Kidney tubule cell (primary cell): ENCODE results near the gene RAB44.

Experiments used
- DNase-seq: peaks from one replicate; pipeline ENCODE4 v3.0.0-alpha.2; 2018; ENCODE audit warnings: low spot score

The RAB44 gene

DNA sequence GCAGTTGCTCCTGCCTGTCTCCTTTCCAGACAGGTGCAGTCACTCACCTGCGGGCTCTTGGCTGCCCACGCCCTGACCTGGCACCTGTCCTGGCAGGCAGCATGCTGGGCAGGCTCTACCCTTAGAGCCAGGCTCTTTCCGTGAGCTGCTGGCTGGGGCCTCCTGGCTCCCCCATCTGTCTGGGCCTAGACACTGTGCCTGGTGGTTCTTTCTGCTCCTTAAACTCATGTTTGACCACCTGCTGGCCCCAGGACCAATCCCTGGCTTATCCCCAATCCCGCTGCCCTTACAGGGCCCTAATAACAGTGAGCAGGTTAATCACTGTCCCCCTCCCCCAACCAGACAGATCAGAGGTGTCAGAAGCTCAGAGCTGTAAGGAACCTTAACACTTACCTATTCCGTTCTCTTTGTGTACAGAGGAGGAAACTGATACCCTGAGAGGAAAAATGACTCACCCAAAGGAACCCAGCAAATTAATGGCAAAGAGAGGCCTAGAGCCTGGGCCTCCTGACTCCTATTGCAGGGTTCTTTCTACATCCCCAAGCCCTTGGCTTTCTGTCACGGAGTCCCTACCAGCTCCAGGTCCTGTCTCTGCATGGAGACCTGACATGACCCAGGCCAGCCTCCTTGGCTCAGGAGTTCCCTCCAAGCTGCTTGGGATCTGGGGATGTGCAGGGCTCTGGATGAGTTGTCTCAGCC lies 54.7 kb downstream of the RAB44 start:
- DNase-seq, result peak; percentile 33

DNA sequence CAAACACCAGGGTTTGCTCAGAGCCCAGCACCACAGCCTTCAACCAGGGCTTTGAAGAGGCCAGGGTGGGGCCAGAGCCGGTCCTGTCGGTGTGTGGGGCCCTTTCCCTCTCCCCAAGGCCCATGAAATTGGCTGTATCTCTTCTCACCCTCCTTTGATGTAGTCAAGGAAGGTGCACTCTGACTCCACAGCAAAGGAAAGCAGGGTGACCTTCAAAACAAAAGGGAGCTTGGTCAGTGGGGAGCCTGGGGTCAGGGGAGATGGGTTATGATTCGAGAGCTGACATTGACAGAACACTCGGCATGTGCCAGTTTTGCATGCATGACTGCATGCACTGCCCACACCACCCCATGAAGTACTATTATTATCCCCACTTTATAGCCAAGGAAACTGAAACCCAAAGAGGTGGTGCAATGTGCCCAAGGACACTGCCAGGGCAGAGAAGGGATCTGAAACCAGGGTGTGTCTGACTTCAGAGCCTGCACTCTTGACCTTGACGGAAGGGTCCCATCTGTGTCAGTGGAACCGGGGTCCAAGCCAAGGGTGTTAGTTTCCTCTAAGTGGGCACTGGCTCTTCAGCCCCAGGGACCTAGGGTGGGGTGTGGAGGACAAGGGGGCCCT lies 55.4 kb downstream of the RAB44 start:
- peak; percentile 13 for DNase-seq

DNA sequence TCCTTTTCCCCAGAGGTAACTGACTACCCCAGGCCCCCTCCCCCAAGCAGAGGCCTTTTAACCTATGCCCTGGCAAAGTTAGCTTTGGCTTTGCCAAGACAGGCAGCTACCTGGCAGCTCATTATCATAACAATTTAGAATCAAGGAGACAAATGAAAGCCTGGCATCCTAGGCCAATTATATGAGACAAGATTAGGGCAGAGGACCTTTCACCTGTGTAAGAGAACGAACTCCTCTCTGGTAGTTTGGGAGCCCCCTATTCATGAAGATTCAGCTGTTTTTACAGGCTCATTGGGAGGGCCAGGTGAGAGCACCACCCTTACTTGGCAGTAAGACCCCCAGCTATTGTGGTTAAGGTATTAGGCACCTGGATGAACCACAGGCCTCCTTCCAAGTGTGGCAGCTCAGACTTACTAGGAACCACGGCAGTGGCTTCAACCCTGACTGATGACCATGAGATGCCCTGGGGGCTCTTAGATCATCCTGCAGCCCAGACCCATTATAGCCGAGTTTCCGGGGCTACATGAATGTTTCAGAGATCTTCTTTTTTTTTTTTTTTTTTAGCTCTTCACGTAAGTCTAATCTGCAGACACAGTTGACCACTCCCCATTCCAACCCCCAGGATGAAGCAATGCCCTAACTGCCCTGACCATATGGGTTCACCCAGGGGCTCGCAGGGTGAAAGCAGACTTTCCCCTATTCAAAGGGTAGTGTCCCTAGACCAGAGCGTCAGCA lies 56.2 kb downstream of the RAB44 start:
- DNase-seq, result peak; percentile 14

DNA sequence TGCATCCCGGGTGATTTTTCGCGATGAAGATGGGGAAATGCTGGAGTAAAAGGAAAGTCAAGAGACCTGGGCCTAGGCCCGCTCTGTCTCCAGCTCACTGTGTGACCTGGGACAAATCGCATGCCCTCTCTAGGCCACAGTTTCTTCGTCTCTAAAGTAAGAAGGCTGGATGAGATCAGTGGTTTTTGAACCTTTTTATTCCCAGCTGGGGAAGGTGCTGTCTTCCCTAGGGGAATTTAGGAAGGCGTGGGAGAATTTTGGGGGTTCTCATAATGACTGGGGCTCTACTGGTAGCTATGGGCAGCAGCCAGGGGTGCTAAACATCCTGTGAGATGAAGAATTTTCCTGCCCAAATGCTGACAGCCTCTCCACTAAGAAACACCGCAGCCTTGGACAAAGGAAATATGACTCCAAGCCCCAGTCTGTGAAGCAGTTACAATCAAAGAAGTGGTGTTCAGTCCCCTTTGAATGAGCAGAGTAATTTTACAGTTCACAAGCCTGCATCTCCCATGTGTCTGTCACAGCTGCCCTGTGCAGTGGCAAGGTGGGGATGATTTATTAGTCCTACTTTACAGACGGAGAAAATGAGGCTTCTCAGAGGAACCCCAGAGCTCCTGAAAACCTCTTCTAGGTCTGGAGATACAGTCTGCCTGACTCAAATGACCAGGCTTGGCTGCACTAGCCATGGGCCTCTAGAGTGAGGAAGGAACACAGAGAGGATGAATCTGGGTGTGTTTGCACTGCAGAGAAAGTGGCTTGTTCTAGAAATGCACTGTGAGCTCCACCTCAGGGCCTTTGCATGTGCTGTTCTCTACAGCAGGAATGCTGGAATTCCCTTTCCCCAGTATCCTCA lies 57.2 kb downstream of the RAB44 start:
- DNase-seq, result no peak

DNA sequence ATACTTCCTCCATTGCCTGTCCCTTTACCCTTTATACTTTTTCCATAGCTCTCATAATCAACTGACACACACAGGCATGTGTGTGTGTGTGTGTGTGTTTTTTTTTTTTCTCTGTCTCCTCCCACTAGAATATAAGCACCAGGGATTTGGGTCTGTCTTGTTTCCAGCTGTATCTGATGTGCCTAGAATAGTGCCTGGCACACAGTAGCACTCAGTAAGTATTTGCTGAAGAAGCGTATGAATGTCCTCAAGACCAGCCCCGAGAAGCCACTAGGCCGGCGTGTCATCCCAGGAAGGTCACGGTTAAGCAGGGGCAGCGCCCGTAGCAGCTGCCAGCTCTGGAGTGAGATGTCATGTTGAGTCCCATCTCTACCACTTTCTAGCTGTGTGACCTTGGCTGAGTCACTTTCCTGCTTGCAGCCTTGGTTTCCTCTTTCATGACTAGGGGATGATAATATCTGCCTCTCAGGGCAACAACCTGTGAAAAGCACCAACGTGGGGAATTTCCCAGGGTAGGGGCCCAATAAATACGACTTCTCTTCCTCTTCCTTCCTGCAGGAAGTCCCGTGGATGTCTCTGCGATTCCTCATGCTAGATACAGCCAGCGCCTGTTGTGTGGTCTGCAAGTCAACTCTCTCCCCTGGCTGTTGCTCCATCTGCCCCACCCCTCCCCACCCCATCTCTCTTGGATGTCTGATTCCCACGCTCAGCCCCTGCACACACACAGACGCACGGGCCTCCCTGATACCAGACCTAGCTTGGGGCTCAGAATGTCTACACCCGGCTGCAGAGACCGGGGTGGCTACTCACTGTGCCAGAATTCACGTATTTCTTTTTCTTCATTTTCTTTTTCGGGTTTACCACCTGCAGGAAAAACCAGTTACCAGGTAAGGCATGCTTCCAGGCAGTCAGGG lies 58.1 kb downstream of the RAB44 start:
- peak; percentile 97 for DNase-seq

DNA sequence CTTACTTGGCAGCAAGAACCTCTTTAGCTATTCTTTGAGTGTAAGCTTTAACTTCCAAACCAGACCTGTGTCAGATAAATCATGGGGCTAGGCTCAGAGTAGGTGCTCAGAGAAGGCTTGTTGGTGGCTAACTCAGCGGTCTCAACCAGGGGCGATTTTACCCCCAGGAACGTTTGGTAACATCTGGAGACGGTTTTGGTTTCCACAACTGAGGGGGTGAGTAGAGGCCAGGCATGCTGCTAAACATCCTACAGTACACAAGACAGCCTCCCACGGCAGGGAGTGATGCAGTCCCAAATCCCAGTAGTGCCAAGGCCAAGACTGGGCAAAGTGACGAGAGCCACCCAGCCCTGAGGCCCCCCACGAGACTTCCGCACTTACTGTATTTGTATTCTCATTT lies 59.2 kb downstream of the RAB44 start:
- no peak for DNase-seq

DNA sequence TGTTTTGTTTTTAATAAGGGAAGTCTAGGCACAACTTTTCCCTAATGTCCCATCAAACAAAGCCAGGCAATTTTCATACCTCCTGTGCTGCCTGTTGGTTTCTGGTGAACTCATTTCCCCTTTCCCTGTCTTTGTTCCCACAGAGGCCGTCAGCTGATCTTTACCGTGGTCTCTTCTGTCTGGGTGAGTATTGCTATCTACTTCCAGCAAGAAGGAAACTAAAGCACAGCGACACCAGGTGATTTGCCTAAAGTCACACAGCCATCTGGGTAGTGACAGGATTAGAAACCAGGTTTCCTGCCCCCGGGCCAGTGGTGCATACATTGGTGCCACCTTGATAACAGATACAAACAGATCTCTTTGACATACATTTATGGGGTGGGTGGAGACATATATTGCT lies 59.6 kb downstream of the RAB44 start:
- peak; percentile 13 for DNase-seq

DNA sequence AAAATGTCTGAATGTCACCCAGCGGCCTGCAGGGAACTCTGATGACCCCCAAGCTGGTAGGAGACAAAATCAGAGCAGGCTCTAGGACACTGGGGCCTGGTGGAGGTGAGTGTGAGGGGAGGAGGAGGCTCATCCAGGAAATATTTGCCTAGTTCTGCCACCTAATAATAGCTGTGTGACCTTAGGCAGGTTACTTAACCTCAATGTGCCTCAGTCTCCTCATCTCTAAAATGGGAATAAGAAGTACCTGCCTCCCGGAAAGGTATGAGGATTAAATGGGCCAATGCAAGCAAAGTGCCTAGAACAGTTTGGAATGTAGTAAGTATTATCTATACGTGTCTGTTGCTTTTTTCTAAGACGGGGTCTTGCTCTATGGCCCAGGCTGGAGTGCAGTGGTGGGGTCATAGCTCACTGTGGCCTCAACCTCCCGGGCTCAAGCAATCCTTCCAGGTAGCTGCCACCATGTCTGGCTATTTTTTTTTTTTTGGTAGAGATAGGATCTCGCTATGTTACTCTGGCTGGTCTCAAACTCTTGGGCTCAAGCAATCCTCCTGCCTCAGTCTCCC lies 60.4 kb downstream of the RAB44 start:
- no peak for DNase-seq

DNA sequence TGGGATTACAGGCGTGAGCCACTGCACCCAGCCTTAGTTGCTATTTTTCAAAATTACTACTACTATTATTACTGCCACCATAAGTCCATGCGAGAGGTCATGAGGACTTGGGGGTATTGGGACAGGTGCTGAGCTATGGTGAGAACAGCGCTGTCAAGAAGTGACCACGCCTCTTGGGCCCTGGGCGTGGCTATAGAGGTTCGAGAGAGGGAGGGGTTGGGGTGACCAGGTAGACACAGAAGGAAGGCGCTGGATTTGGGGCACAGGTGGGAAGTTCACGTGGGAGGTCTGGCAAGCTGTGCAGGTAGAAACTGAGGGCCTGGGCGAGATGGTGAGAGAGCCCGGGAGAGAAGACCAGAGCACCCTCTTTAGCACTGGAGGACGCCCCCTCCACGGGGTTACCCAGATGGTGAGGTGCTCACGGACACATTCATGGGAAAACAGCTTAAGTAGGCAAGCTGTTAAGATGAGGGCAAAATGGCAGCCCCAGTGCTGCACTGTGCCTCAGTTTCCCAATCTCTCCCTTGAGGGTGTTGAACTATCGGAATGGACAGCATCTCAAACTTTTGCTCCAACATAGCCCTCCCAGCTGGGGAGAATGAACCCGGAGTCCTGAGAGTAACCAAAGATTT lies 61.0 kb downstream of the RAB44 start:
- DNase-seq, result no peak

DNA sequence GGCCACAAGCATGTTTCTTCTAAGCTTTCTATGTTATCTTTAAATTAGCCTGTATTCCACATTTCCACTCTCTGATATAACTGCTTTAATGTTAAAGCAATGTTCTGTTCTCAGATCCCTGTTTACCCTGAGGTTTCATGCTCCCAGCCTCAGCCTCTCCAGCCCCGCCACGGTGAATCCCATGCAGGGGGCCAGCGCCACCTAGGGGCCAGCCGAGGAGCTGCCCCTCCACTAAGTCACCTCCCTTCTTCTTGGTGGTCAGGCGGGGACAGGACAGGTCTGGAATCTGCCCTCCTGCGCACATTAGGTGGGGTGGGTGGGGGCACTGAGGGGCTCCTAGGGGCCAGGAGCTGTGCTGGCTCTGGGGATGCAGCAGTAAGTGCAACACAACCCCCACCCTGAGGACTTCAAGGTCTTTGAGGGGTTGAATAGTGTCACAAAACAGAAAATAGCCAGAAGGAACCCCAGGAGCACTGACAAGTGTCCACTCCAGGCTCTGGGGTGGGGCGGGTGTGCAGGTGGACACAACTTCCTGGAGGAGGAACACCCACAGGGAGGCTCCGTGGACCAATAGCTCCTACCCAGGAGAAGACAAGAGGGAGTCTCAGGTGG lies 61.6 kb downstream of the RAB44 start:
- peak; percentile 80 for DNase-seq

DNA sequence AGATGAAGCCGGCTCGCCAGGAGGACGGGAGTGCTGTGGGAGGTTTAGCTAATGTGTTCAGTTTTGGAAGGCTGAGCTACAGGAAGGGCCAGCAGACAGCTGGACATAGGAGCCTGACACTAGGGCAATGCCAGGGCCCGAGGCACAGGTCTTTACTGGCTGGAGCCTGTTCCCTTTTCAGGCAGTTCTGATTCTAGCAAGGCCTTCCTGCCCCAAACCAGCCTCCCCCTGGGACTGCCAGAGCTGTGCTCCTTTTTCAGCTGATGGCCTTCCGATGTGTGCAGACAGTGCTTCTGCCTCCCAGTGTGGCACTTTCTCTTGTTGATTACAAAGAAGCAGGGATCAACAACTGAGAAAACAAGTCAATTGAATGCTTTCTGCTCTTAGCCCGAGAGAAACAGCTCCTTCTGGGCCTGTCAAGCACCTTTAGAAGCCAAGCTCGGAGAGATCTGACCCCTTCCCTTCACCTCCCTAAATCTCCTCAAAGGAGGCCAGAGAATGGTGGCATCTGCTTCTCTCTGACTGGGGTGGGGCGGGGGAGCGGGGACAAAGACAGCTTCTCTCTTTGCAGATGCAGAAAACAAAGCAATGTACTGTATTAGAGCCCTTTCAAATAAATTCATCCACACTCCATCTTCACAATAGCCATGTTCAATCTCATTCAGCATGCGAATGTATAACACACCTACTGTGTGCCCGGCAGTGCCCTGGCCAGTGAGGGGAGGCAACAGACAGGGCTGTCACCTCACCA lies 63.2 kb downstream of the RAB44 start:
- no peak for DNase-seq

DNA sequence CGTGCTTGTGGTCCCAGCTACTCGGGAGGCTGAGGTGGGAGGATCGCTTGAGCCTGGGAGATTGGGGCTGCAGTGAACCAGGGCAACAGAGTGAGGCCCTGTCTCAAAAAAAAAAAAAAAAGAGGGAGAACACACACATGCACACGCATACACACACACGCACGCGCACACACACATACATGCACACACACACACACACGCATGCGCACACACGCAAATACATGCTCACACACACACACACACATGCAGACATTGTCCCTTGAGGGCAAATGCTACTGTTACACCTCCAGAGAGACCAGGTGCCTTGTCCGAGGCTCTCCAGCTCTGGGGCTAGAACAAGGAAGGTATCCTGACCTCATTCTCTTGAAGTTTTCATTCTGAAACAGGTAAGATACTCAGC lies 64.5 kb downstream of the RAB44 start:
- no peak for DNase-seq

DNA sequence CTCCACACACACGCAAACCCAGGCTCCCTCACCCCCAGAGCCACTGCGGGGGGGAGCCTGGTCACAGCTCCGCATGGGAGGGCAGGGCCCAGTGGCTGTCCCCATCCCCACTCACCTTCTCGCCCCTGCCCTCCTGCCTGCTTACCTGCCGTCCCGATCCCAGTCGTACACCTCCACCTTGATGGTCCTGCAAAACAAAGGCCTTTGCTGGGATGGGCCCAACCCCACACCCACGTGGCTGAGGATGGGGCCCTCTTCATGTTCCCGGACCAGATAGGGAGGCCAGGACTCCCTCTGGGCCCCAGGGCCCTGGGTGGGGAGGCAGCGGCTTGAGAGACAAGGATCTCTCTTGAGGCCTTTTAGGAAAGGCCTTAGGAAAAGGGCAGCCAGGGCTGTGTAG lies 67.6 kb downstream of the RAB44 start:
- DNase-seq, result no peak

DNA sequence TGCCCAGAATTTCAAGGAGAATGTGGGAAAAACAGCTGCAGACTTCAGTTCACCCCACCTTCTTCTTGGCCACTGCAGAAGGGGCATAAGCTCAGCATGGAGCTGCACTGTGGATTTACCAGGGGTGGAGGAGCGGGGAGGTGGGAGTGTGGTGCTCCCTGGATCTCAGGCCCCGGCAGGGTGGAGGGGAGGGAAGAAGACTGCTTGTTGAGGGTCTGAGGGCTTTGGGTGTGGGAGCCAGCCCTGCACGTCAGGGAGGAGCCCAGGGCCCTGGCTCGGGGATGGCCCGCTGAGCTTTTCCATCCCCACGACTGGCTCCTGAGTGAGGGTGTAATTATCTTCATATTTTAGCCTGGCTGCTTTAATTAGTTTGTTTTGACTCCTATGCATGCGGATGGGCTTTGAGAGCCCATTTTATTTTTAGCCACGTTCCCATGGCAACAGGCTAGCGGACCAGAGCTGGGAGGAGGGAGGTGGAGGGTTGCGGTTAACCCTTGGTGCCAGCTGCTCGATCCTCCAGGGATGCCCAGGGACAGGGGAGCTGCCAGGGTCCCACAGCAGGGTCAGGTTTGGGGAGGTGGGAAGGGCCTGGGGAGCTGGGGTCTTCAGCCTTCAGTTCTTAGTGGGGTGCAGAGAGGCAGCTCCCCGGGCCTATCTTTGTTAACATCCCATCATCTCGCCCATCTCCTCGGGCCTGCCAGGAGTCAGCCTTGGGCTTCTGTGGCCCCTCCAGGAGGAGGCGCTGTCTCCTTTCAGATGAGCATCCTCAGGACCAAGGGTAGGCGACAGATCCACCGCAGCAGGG lies 68.2 kb downstream of the RAB44 start:
- DNase-seq, result peak; percentile 79

DNA sequence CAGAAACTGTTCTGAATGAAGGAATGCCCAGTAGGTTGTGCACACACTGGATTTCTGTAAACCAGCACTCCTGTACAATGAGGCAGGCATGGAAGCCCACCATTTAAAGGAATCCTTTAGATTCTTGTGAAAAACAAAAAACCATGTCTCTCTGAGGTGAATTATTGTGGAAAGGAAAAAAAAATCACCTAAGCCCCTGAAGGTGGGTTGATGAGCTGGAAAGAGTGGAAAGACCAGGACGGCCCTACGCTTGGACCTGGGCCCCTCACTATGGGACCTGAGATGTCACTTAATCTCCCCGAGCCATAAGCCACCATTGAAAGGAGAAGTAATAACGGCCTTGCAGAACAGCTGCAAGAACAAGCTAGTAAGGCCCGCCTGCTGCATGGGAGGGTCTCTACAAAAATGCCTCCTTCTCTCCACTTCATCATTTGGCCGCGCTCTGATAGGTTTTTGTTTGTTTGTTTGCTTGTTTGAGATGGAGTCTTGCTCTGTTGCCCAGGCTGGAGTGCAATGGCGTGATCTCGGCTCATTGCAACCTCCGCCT lies 68.8 kb downstream of the RAB44 start:
- DNase-seq, result no peak

DNA sequence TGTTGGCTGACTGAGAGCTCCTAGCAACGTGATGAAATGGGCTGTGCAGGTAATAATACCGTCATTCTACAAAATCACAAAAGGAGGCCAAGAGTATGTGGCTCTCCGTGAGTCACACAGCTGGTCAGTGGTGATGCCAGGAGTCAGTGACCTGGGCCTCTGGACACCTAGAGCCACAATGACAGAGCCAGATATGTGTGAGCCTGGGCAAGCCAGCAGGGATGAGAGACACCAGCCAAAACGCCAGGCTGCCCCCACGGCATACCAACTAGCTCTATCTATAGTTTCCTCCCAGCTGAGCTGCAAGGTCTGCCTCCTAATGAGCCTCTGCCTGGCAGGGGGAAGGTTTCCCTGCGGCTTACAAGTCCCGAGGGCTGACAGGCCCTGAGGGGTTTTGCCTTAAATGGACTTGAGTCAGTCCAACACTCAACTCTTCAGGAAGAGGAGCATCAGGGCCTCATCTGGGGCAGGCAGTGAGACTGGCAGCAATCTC lies 71.6 kb downstream of the RAB44 start:
- DNase-seq, result peak; percentile 85

DNA sequence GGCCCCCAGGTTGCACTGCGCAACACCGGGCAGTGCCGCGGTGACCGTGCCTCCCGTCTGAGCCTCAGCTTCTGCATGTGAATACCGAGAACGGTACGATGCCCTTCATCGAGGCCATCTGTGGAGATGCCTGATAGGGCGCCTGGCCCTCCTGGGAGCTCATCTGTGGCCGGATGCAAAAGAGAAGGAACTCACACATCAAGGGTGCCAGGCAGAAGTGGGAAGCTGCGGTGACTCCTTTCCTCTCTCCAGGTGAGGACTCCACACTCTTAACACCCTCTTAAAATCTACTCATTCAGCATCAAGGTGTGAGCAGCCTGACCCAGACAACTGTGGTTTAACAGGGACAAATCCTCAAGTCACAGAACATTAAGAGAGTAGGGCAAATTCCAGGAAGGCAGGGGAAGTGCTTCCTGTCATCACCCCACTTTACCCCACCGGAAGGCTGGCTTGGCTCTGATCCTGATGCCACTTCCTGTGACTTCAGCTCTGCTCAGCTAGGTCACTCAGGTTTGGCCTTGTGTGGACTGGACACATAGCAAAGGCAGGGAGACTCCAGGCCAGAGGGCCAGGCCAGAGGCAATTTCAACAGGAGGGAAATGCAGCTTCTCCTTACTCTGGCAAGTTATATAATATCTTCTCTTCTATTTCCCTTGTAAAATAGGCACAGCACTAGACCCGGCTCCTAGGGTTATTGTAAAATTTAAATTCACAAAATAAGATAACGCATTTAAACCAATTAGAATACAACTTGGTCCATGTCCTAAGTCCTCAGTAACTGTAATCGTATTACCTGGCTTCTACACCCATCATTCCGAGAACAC lies 72.3 kb downstream of the RAB44 start:
- DNase-seq, result peak; percentile 86
